Ascending aorta (tissue), 2 donors: ENCODE data around the gene PLCG1. TPM values are rescaled to one million over a fixed set of nuclear protein-coding genes. Genes with fewer than 3 reads are reported as not detected.
A peak's percentile ranks its signal among the peaks of the same experiment; 100 is the strongest.

Source experiments
- DNase-seq, 2 donors: peaks; one replicate each; pipeline ENCODE4 v3.0.0-alpha.2; 2019; ENCODE audit warnings: low spot score in 2 of 2
- H3K27ac ChIP-seq, 2 donors: fragments of 200-600 bp; sonication (generic); one replicate each; pipeline ENCODE4 v1.5.1; 2016 to 2017; ENCODE audit warnings: mild to moderate bottlenecking in 1 of 2
- H3K27me3 ChIP-seq: fragments of 200-600 bp; sonication (generic); one replicate; pipeline ENCODE4 v1.5.1; 2017
- H3K36me3 ChIP-seq, 2 donors: fragments of 200-600 bp; sonication (generic); one replicate each; pipeline ENCODE4 v1.5.1; 2016
- H3K4me1 ChIP-seq, 2 donors: fragments of 200-600 bp; sonication (generic); one replicate each; pipeline ENCODE4 v1.5.1; 2016 to 2017; ENCODE audit warnings: mild to moderate bottlenecking in 1 of 2
- H3K4me3 ChIP-seq, 2 donors: fragments of 200-600 bp; sonication (generic); one replicate each; pipeline ENCODE4 v1.5.1; 2016 to 2017; ENCODE audit warnings: mild to moderate bottlenecking in 1 of 2
- H3K9me3 ChIP-seq, 2 donors: fragments of 200-600 bp; sonication (generic); one replicate each; pipeline ENCODE4 v1.5.1; 2016
- CTCF ChIP-seq, 3 experiments: fragments of 200-600 bp in 2 of 3; fragments of 450-650 bp in 1 of 3; sonication (generic) in 2 of 3; IDR thresholded peaks; one replicate each; pipeline ENCODE4 v1.5.1; 2016 to 2019; ENCODE audit warnings: antibody characterized with exemption in 3 of 3, mild to moderate bottlenecking in 1 of 3, moderate library complexity in 1 of 3
- intact Hi-C: fragments of 100-400 bp; cut with DNase I; formaldehyde crosslinking; loops from one replicate; pipeline ENCODE4 v1.15.1; 2023
- total RNA-seq: library from RNA; depleted of rRNA; stranded (reverse); fragments of >200 nt; gene quantifications from one replicate; pipeline ENCODE4 v1.1.0, GENCODE V29; 2016

The PLCG1 gene
- total RNA-seq = 168 TPM

- Histone ChIP-seq H3K27ac (peak within 1 kb of the TSS; percentile 98), H3K36me3 (no peaks in the 10 kb centered on the region), H3K9me3 (no peaks in the 10 kb centered on the region), H3K4me1 (peaks cover 0 to 35% of the 10 kb centered on the region in 2 donors), H3K4me3 (peak within 1 kb of the TSS; percentile 86 to 99), H3K27me3 (no peaks in the 10 kb centered on the region)
- intact Hi-C loops = loop anchor here (1.0 to 5.0 kb wide), 5 partner anchors 36 to 480 kb away; partner anchors contain the start of genes CHD6, MAFB and TOP1
- TF ChIP-seq CTCF (IDR thresholded peaks at IDR 0.05) = peak in 1 of 3 experiments; percentile 20
- DNase-seq = peak; percentile 46 to 94
Observed at GRCh38 chr20:41136680-41137613, at the start of gene PLCG1. Gene PLCG1, plus strand, starts transcription at chr20:41137543. Its CDS starts 99 bp downstream, at chr20:41137642.

- intact Hi-C loops = no loop called here
- H3K4me3 ChIP-seq = no peak overlapping the region
- no peaks in the 10 kb centered on the region for H3K27me3 ChIP-seq
- no peak overlapping the region for H3K27ac ChIP-seq
- no peak for DNase-seq
- no peak for TF ChIP-seq CTCF (IDR thresholded peaks at IDR 0.05)
- H3K9me3 ChIP-seq = no peaks in the 10 kb centered on the region
- H3K36me3 ChIP-seq = peaks cover 37 to 54% of the 10 kb centered on the region in 2 donors
- H3K4me1 ChIP-seq = no peaks in the 10 kb centered on the region
Observed at GRCh38 chr20:41087777-41088176, 49.6 kb upstream of the PLCG1 start.

GRCh38 chr20:41089555-41089954 is 47.8 kb upstream of the PLCG1 start:
- TF ChIP-seq CTCF (IDR thresholded peaks at IDR 0.05) = no peak
- H3K27me3 ChIP-seq = no peaks in the 10 kb centered on the region
- H3K4me3 ChIP-seq = no peak overlapping the region
- H3K36me3 ChIP-seq = peaks cover 34 to 58% of the 10 kb centered on the region in 2 donors
- no peaks in the 10 kb centered on the region for H3K9me3 ChIP-seq
- no peak for DNase-seq
- intact Hi-C loops = no loop called here
- no peak overlapping the region for H3K27ac ChIP-seq
- H3K4me1 ChIP-seq = no peaks in the 10 kb centered on the region

GRCh38 chr20:41091927-41092326 is 45.4 kb upstream of the PLCG1 start:
- H3K9me3 ChIP-seq = no peaks in the 10 kb centered on the region
- intact Hi-C loops = no loop called here
- no peak overlapping the region for H3K4me3 ChIP-seq
- H3K27ac ChIP-seq = no peak overlapping the region
- TF ChIP-seq CTCF (IDR thresholded peaks at IDR 0.05) = no peak
- no peak for DNase-seq
- no peaks in the 10 kb centered on the region for H3K4me1 ChIP-seq
- no peaks in the 10 kb centered on the region for H3K27me3 ChIP-seq
- H3K36me3 ChIP-seq = peaks cover 38 to 50% of the 10 kb centered on the region in 2 donors

GRCh38 chr20:41094353-41095055 is 42.8 kb upstream of the PLCG1 start:
- TF ChIP-seq CTCF (IDR thresholded peaks at IDR 0.05) = no peak
- DNase-seq = no peak
- Histone ChIP-seq H3K4me1 (no peaks in the 10 kb centered on the region), H3K36me3 (peaks cover 47 to 64% of the 10 kb centered on the region in 2 donors), H3K27ac (no peak overlapping the region), H3K27me3 (no peaks in the 10 kb centered on the region), H3K4me3 (no peak overlapping the region), H3K9me3 (no peaks in the 10 kb centered on the region)
- intact Hi-C loops = loop anchor here (1.0 kb wide), 2 partner anchors 104 to 126 kb away; no protein-coding TSS in a partner anchor
